Measurements from ENCODE around the gene TRIM54.
"Not testable (repeated sequence)": the region's sequence is repeated elsewhere in the genome, so short reads cannot be mapped to it uniquely, and the experiment has no call there.

Gene TRIM54

GRCh38 chr2:27288610-27289009 is 6.4 kb downstream of the TRIM54 start:
- DNase-seq: no peak

DNA sequence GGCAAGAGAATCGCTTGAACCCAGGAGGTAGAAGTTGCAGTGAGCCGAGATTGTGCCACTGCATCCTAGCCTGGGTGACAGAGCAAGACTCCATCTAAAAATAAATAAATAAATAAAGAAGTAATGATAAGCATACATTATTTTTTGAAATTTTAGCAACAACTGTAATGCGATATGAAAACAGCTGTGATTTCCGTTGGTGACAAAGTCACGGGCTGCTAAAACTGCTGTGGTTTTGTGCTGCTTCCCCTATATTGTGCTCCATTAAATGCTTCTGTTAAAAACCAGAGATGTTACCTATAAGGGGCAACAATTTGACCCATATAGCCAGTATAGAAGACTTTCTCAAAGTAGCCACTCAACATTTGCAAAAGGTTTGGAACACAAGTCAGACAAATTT is 8.3 kb downstream of the TRIM54 start:
- no peak for DNase-seq

- DNase-seq: peak; percentile 46
These were observed 9.6 kb downstream of the TRIM54 start for GRCh38 chr2:27291865-27292264.

GRCh38 chr2:27294928-27295327 is 12.7 kb downstream of the TRIM54 start:
- DNase-seq: no peak

DNA sequence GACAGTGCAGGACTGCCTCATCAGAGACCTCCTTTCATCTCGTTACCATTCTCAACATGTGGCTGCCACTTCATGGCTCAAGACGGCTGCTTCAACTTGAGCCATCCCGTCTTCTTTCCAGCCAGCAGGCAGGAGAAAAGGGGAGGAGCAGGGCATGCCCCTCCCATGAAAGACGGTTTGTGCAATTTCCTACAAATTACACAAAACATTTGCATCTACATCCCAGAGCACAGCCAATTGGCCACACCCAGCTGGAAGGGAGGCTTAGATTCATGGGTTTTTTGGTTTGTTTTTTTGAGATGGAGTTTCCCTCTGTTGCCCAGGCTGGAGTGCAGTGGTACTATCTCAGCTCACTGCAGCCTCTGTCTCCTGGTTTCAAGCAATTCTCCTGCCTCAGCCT is 14.3 kb downstream of the TRIM54 start:
- DNase-seq: no peak

GRCh38 chr2:27297195-27297594 is 15.0 kb downstream of the TRIM54 start:
- DNase-seq: no peak

DNA sequence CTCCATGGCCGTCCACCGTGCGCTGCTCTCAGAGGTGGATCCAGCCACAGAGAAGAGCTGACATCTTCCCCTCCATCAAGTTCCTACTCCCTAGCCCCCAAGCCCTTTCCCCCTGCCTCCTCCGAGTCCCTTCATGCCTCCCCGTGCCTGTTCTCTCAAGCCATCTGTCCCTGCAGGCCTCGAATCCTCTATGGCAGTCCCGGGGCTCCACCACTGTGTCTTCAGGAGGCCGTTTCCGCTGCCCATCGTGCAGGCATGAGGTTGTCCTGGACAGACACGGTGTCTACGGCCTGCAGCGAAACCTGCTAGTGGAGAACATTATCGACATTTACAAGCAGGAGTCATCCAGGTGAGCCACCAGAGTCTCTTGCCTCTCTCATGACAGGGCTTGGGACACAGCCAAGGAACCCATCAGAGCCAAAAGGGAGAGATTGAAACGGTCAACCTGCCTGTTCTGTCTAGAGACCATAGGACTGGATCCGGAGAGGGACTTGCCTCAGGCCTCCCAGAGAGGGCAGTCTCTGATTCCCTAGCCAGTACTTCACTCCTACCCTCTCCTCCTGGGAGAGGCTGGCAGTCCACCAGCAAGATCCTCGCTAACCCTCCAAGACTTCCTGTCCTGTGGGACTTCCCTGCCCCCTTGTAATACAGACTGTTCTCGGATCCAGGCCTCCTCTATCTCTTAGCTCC is 16.3 kb downstream of the TRIM54 start:
- peak; percentile 52 for DNase-seq

DNA sequence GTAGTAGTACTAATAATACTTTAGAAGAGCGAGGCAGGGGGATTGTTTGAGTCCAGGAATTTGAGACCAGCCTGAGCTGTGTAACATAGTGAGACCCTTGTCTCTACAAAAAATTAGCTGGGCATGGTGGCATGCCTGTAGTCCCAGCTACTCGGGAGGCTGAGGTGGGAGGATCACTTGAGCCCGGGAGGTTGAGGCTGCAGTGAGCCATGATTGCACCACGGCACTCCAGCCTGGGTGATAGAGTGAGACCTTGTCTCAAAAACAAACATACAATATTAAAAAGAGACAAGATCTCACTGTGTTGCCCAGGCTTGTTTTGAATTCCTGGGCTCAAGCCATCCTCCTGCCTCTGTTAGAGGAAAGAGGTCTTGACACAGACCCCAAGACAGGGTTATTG is 18.4 kb downstream of the TRIM54 start:
- not testable (repeated sequence) for DNase-seq

- peak; percentile 45 for DNase-seq
These were observed 21.1 kb downstream of the TRIM54 start for GRCh38 chr2:27303093-27304025.

DNA sequence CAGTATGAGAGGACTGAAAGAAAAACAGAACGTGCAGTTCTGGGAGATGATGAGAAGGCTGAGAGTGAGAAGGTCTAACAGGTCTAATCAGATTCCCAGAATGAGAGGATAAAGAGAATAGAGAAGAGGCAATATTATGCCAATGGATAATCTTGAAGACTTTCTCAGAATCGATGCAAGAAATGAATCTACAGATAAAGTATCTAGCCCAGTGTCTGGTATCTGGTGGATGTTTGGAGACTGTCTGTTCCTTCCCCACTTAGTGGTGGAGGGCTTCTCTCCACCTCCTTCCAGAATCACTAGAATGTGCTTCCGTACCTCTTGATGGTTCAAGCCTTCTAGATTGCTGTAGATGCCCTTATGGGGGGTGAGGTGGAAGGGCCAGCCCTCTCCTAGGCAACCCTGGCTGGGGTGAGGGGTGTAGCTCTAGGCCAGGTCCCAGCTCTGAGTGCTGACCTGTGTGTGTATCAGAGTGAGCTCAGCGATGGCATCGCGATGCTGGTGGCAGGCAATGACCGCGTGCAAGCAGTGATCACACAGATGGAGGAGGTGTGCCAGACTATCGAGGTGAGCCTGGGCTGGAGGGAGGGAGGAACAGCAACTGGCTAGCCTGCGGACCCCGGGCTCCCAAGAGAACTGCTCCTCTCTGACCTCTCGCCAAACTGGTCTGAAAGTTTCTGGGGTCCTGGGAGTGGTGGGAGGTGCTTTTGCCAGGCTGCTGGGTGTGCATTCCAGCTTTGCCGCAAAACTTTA is 22.4 kb downstream of the TRIM54 start:
- DNase-seq: no peak

DNA sequence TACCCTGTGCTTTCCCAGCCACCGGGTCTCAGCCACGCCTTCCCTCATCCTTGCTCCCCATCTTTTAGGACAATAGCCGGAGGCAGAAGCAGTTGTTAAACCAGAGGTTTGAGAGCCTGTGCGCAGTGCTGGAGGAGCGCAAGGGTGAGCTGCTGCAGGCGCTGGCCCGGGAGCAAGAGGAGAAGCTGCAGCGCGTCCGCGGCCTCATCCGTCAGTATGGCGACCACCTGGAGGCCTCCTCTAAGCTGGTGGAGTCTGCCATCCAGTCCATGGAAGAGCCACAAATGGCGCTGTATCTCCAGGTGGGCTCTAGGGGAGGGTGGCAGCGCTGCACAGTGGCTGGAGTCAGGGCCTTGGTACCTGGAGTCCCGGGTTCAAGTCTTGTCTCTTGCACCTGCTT is 23.3 kb downstream of the TRIM54 start:
- DNase-seq: no peak

GRCh38 chr2:27306136-27306535 is 23.9 kb downstream of the TRIM54 start:
- no peak for DNase-seq

DNA sequence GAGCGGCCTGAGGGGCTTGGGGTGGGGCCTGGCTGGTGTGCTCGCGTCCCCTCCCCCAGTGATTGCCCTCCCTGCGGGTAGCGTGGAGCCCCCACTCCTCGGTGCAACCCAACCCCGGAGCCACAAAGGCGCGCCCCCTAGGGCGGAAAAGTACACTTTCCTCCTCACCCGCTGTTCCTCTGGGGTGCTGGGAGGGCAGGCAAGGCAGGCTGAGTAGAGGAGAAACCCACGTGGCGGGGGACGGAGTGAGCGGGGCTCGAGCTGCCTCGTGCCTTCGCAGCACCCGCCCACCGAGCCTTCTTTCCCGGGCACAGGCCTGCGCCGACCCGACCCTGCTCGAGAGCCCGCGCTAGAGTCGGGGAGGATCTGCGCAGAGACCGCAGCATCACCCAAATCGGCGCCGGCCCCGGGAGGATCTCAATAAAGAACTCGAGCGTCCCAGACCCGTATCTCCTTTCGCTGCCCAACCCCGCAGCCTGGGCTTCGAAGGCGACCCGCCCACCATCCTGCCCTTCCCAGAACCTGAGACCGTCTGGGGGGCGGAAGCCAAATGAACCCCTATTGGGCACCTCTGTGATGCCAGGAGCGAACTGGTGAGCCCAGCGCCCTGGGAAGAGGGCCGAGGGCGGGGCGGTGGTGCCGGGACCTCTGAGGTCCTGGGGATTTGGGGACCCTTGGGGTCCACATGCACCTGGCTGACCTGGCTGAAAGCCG is 24.5 kb downstream of the TRIM54 start:
- DNase-seq: no peak

DNA sequence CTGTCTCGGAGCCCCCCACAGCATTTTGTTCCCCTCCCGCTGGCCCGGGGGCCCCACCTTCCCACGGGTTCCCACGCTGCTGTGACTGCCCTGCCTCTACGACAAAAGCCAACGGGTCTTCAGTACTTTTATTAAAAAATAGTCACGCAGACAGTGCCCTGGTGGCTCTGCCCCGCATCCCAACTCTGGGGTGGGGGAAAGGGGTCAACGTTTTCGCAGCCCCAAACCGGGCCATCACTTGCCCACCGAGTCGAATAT is 25.0 kb downstream of the TRIM54 start:
- no peak for DNase-seq

DNA sequence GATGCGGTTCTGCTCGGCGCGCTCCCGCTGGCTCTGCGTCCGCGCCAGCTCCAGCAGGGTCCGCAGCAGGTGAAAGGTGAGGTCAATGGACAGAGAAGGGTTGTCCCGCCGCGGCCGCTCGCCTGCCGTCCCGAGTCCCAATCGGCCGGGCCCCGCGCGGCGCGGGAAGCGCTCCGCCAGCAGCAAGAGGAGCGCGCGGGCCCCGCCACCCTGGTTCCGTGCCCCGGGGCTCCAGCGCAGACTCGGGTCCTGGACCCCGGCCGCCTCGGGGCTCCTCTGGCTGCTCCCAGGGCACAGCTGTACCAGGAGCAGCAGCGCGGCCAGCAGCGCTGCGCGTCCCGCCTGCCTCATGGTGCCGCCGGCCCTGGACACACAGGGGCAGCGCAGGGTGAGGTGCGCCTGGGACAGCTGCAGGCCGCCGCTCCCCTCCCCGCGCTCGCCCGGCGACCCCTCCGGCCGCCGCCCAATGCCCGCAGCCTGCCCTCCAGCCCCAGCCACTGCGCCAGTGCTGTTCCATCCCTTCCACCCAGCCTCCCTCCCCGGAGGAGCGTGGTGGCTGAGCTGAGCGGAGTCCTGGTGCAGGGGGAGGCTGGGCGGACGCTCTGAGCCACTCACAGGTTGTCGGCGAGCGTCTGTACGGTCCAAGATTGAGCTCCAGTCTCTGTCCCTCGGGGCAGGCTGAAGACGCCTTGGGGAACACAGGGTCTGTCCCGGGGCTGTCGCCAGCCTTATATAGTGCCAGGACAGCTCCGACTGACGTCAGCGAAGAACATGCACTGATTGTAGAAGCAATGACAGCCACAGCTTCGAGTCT is 25.5 kb downstream of the TRIM54 start:
- no peak for DNase-seq

- no peak for DNase-seq
These were observed 26.2 kb downstream of the TRIM54 start, which contains the start of gene UCN for GRCh38 chr2:27308359-27308881. Gene UCN (minus strand): TSS chr2:27308445. CDS start chr2:27307895, 550 bp downstream.

- DNase-seq: no peak
These were observed 27.4 kb downstream of the TRIM54 start for GRCh38 chr2:27309651-27310050.

DNA sequence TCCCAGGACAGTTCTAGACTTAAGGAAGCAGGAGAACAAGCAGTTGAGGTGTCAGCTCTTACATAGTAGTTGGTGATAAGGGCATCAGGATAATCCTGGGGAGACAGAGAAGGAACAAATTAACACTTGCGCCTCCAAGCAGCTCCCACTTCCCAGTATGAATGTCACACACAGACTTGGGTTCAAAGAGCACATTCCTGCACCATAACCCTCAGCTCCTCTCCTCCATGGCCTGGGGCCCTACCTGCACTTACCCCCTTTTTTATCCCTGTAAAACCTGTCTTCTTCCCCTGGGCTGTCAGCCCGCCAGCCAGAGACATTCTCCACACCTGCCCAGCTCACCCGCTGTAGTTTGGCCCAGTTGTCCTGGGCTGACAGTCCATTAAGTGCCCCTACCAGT is 29.9 kb downstream of the TRIM54 start:
- no peak for DNase-seq

- no peak for DNase-seq
These were observed 31.8 kb downstream of the TRIM54 start for GRCh38 chr2:27313882-27314645.

- DNase-seq: no peak
These were observed 32.5 kb downstream of the TRIM54 start for GRCh38 chr2:27314709-27315108.

- no peak for DNase-seq
These were observed 32.9 kb downstream of the TRIM54 start for GRCh38 chr2:27315122-27315521.

Measured in NCI-H226 (cell line).